Activated T-cell treated with anti-CD3 and anti-CD28 coated beads, Interleukin-2, amount 50 U/mL, for 1 hour (primary cell): ENCODE measurements around the gene CCDC85B.
"Not testable (repeated sequence)": the region's sequence is repeated elsewhere in the genome, so short reads cannot be mapped to it uniquely, and the experiment has no call there.

Experiments used
- DNase-seq: peaks from one replicate; pipeline ENCODE4 v3.0.0-alpha.2; 2020

The CCDC85B gene

DNA sequence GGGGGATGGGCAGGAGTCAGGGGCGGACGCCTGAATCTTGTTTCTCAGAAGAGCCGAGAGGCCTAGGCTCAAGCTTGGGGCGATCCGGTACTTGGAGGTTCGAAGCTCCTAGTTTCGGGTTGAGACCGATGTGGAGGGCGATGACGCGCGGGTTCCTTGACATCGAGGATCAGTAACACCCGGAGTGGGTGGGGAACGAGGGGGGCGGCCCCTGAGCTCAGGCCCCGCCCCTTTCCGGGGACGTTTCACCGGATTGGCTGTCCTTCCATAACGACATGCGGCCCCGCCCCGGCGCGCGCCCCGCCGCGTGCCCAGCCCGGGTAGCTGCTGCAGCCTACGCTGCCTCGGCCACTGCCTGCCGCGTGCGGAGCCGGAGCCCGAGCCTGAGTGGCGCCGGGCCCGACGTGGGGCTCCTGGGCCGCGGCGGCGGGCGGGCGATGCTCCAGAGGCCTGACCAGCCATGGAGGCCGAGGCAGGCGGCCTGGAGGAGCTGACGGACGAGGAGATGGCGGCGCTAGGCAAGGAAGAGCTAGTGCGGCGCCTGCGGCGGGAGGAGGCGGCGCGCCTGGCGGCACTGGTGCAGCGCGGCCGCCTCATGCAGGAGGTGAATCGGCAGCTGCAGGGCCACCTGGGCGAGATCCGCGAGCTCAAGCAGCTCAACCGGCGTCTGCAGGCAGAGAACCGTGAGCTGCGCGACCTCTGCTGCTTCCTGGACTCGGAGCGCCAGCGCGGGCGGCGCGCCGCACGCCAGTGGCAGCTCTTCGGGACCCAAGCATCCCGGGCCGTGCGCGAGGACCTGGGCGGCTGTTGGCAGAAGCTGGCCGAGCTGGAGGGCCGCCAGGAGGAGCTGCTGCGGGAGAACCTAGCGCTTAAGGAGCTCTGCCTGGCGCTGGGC lies at the start of gene CCDC85B:
CCDC85B (plus strand) TSS at position 350 of the 895 bp plus-strand sequence; CDS start at position 461, 111 bp downstream.
- peak; percentile 99 for DNase-seq

DNA sequence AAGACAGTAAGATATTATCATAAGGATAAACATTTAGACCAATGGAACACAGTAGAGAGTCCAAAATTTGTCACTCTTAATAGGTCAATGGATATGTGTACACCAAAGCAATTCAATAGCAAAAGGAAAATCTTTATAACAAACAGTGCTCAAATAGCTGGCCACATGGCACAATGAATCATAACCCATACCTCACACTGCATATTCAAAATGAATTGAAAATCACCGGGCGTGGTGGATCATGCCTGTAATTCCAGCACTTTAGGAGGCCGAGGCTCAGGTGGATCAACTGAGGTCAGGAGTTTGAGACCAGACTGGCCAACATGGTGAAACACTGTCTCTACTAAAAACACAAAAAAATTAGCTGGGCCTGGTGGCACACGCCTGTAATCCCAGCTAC lies 48.3 kb upstream of the CCDC85B start:
- no peak for DNase-seq

DNA sequence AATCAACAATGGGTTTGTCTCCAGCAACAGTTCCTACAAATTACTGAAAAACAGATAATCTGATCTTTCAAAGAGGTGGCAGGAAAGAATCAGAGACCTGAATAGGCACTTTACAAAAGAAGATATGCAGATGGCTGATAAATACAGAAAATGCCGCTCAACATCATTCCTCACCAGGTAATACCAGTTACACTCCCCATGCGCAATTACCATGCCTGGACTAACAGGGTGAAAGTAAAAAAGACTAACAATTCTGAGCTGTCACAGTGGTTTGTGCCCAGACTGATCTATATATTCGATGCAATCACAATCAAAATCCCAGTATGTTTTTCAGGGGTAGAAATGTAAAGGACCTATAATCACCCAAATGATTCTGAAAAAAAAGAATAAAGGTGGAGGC lies 46.7 kb upstream of the CCDC85B start:
- DNase-seq = no peak

DNA sequence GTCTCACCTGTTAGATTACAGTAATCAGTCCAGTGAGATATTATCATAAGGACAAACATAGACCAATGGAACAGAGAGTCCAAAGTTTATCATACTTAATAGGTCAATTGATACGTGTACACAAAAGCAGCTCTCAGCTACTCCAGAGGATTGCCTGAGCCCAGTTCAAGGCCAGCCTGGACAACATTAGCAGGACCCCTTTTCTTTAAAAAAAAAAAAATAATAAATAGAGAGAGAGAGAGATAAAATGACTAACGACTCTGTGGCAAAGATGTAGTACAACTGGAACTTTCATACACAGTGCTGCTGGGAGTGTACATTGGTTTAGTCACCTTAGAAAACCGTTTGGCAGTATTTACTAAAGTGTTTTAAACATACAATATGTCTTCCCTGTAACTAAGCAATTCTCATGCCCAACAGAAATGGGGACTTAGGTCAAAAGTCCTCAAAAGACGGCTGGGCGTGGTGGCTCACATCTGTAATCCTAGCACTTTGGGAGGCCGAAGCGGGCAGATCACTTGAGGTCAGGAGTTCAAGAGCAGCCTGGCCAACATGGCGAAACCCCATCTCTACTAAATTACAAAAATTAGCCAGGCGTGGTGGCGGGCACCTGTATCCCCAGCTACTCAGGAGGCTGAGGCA lies 46.1 kb upstream of the CCDC85B start:
- no peak for DNase-seq

DNA sequence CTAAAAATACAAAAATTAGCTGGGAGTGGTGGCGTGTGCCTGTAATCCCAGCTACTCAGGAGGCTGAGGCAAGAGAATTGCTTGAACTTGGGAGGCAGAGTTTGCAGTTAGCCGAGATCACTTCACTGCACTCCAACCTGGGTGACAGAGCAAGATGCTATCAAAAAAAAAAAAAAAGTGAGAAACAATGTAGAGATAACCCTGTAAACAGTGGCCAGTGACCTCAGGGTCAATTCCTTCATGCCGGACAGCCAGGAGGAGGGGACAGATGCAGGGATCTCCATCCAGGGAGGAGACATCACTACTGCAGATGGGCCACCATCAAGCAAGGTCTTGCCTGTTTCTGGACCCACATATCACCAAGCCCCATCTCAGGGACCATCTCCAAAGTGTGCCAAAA lies 42.7 kb upstream of the CCDC85B start:
- no peak for DNase-seq

DNA sequence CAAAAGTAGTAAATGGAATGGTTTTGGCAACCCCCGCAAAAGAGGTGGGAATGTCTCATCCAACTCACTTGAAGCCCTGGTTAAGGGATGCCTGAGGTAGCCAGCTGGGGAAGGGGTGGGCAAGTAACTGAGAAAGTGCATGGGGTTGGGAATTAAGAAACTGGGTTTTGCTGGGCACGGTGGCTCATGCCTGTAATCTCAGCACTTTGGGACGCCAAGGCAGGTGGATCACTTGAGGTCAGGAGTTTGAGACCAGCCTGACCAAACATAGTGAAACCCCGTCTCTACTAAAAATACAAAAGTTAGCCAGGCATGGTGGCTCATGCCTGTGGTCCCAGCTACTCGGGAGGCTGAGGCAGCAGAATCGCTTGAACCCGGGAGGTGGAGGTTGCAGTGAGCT lies 41.8 kb upstream of the CCDC85B start:
- DNase-seq = not testable (repeated sequence)

DNA sequence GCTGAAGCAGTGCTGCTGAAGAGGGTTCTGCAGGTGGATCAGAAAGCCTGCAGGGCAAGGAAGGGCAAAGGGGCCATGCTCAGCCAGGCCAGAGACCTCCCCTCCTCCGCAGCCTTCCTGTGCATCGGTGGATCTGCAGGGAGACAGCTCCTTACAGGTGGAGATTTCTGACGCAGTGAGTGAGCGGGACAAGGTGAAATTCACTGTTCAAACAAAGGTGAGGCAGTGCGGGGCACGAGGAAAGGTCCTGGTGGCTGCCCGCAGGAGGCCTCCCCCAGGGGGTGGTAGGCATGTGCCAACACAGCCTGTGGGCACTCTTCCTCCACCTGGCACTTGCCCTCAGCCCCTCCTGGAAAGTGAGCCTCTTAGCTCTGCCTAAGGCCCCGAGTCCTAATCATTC lies 41.1 kb upstream of the CCDC85B start:
- DNase-seq = no peak

DNA sequence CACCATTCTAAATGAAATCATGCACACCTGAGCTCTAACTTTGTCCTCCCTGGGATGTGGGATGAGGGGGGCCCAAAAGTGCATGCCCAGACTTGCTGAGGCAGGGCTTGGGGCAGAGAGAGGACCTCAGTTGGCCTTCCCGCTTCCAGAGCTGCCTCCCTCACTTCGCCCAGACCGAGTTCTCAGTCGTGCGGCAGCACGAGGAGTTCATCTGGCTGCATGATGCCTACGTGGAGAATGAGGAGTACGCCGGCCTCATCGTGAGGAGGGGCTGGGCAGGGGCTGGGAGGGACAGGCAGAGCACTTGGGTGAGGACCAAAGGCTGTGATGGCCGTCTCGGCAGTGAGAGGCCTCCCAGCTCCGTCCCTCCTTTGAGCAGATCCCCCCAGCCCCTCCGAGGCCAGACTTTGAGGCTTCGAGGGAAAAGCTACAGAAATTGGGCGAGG lies 40.7 kb upstream of the CCDC85B start:
- DNase-seq = no peak

DNA sequence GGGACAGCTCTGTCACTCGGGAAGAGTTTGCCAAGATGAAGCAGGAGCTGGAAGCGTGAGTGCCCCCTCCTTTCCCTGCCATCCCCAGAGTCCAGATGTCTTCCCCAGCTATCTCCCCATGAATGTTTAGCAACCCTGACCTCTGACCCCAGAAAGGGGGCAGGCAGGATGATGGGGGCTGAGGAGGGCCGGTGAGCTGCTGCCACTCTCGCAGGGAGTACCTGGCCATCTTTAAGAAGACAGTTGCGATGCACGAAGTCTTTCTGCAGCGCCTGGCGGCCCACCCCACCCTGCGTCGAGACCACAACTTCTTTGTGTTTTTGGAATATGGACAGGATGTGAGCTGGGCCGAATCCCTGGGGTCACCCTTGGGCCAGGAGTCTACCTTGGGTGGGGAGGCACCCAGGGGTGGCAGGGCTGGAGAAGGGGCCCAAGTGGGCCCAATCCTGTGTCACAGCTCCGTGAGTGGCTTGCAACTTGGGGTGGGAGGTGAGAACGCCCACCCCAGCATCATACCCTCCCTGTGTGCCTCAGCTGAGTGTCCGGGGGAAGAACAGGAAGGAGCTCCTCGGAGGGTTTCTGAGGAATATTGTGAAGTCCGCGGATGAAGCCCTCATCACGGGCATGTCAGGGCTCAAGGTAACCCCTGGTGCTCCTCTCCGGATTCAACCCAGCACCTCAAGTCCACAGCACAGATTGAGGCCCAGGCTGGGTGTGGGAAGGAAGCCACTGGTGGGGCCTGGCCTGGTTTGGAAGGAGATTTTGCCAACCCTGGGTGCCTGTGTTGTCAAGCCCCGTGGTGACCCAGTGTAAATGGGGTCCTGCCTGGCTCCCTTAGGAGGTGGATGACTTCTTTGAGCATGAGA lies 40.0 kb upstream of the CCDC85B start:
- no peak for DNase-seq

DNA sequence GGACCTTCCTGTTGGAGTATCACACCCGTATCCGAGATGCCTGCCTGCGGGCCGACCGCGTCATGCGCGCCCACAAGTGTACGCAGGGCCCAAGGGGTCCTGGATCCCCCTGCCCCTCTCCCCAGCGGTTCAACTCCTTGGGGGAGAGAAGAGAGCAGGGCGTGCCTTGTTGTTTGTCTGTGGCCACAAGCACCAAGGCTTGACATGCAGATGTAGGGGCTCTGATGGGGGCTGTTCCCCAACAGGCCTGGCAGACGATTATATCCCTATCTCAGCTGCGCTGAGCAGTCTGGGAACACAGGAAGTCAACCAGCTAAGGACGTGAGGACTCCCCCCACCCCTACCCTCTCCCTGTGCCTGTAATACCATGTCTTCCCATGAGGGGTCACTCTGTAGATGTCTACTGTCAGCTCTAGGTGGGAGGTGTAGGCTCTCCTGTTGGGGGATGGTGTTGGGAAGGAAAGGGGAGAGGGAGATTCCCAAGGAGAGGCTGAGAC lies 39.3 kb upstream of the CCDC85B start:
- DNase-seq = no peak

DNA sequence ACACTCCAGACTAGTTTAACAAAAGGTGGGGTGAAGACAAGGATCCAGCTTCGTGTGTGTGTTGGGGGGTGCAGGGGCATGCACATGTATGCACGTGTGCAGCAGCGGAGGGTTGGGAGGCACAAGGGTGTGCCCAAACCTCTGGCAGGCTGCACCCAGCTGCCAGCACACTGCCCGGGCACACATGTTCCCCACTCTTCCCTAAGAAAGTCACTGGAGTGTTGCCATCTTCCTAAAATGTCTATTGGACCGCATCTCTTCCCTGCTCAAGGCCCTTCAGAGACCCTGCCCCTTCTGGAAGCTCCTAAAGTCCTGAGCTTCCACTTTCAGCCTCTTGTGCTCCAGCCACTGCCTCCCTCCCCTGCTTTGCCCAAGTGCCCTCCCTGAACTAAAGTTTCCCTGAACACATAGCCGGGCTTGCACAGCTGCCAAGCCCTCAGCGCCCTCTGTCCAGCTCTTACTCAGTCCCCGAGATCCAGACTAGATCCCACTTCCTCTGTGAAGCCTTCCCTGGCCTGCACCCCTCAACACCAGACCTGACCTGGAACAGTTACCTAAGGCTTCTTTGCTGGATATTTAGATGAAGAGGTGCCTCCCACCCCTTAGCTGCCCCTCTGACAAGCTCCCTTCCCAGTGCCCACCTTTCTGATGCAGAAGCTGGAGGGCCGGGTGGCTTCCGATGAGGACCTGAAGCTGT lies 38.5 kb upstream of the CCDC85B start:
- DNase-seq = no peak

DNA sequence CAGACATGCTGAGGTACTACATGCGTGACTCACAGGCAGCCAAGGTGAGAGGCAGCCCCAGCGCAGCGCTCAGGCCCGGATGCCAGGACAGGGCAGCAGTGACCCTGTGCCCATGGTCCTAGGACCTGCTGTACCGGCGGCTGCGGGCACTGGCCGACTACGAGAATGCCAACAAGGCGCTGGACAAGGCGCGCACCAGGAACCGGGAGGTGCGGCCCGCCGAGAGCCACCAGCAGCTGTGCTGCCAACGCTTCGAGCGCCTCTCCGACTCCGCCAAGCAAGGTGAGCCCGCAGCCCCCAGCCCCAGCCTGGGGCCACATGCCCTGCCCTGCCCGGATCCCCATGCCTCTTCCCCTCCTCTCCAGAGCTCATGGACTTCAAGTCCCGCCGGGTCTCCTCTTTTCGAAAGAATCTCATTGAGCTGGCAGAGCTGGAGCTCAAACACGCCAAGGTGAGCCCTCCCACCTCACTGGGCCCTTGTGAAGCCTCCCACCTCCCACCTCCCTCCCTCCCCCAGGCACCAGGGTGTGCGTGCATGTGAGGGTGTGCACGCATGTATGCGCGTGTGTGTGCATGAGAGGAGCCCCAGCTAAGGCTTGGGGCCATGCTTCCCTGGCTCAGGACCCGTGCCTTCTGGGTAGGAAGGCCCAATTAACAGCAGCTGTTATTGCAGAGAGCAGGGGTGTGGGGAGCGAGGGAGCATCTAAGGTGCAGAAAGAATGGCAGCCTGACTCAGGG lies 37.8 kb upstream of the CCDC85B start:
- DNase-seq = no peak

DNA sequence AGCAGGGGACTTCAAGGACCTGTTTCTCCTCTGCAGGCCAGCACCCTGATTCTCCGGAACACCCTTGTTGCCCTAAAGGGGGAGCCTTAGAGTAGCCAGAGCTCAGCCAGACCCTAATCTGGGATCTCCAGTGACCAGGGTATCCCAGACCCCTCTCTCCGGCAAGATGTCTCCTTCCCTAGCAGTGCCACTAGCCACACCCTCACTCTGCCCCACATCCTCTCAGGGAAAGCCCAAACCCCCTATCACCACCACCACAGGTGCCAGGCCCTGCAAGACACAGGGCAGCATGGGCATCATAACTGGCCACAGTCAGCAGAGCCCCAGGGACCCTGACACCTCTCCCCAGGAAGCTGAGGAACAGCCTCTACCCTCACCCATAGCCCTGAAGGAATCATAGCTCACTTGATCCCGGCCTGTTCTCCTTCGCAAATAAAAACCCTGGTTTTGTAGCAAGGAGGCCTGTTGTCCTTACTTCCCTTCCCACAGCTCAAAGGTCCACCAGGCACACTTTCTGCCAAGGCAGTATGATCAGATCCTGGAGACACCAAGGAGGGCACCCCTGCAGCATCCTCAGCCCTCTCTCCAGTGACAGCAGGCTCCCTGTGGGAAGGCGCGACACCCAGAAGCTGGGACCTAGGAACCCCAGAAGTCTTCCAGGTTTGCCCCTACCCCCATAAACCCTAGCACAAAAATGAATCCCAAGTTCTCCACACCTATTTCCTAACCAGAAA lies 37.1 kb upstream of the CCDC85B start:
- no peak for DNase-seq

DNA sequence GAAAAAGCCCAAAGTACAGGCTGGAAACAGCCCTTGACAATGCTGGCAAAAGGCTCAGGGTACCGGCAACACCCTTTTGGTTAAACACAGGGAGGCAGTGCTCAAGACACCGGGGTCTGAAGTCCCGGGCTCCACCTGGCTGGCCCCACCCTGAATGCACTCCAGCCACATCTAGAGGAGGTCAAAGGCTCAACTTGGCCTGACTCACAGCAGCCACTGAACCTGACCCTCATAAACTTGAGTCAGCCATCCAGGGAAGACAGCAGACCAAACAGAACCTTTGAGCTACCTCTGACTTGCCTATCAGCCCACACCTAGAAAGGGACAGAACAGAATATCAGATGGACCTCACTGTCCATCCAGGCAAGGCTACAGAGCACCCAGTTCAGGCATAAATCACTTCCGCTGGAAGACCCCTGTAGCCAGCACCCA lies 36.3 kb upstream of the CCDC85B start:
- DNase-seq = no peak

DNA sequence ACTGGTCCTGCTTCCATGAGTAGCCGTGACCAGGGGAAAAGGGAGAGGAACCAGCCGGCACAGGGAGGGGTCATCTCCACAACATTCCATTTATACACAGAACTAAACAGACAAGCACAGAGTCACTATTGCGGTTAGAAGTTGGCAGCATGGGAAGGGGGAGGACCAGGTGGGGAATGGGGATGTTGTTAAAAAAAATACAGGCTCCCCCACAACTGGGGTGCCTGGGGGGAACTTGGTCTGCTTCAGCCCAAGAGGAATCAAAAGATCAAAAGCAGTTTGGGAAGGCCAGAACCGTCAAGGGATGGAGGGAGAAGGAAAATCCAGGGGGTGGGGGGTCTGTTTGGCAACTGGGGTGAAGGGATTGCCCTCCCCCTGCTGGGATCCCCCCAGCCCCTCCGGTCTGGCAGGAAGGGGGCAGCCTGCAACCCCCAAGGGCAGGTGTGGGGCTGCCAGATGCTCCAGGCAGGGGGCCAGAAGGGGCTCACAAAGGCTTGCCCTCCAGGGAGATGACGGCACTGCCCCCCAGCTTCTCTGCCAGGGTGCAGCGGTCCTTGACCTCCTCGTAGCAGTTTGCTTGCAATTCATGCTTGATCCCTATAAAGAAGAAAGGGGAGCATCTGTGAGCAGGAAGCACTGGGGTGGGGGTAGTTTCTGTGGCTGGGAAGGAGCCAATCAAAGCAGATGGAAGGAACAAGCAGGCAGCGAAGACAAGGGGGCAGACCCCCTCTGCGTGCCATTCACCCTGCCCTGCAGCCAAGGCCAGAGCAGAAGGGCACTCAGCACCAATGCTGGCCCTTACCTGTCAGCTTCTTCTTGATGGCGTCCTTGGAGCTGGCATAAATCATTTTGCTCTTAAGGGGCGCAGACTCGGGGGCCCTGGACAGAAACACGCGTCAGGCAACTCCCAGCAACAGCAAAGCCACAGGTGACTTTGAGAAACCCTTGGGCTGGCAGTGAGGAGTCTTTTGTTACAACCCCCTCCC lies 35.3 kb upstream of the CCDC85B start:
- DNase-seq = no peak

DNA sequence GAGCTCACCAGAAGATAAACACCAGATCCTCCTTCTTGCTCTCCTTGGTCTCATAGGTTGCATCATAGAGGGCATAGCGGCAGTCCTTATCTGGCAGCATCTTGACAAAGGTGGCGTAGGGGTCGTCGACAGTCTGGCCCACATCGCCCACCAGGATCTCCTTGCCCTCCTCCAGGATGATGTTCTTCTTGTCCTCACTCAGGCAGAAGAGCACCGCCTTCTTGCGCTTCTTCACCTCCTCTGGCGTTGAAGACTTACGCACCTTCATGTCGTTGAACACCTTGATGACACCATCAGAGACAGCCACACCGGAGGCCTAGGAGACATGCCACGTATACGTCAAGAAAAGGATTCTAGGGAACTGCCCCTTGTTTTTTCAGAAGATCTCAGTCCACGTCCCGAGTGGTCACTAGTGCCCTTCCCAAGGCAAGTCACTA lies 34.5 kb upstream of the CCDC85B start:
- DNase-seq = no peak

DNA sequence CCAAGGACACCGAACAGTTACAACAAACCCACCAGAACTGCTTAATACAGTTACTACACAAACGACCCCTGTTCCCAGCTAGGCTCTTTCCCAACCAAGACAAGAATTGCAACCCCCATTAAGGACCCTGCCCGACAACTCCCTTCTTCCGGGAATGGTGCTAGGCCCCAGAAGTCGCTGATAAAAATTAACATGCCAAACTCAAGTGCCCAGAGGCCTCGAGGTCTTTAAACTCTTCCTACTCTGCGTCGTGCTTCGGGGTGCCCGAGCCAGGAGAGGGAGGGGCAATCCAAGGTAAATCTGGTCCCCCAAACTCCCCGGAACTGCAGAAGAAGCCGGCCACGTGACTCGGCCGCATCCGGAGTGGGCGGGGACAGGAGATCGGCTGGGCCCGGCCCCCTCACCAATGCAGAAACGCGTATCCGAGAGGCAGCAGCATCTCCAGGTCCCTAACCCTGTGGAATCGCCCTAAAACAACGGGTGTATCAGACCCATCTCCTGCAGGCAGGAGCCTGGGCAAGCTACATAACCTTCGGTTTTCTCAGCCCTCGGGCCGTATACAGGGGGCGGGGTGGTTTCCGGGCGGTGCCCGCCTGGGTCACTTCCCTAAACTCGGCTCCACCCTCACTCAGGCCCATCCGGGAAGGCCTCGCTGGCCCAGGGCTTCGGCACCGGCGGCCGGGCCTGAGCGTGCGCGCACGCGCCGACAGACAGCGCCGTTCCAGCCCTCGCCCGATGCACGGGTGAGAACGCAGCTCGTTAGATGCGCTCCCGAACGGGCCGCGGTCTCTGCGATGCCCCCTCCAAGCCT lies 33.6 kb upstream of the CCDC85B start:
- peak; percentile 85 for DNase-seq

DNA sequence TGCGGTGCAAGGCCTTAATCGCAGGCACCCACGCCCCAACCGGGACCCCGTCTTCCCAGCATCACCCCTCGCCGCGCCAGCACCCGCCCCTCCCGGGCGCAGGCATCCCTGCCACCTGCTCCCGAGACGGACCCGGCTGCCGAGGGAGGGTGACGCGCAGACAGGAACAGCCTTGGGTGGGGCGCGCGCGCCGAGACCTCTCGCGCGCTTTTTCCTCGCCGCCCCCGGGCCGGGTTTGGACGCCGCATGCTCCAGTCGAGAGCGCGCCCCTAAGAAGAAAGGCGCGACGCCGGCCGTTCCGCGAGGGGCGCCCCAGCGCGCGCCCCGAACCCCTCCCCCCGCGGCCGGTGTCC lies 33.0 kb upstream of the CCDC85B start:
- DNase-seq = peak; percentile 79
